K562 (cell line): ENCODE data around the gene LAPTM5. TPM values are rescaled to one million over a fixed set of nuclear protein-coding genes. Genes with fewer than 3 reads are reported as not detected.
A peak's percentile ranks its signal among the peaks of the same experiment; 100 is the strongest.

ENCODE experiments used
- BACH1 ChIP-seq: fragments of 200-800 bp; sonication (Bioruptor generic); IDR thresholded peaks from 2 replicates; pipeline ENCODE4 v1.6.1; 2016; ENCODE audit warnings: missing genetic modification characterization, missing compliant biosample characterization
- CBX3 ChIP-seq, 2 experiments: IDR thresholded peaks; 1 replicate in 1 of 2; 2 replicates in 1 of 2; pipeline ENCODE4 v1.6.1; 2012; ENCODE audit warnings: inconsistent platforms in 2 of 2, low read length in 2 of 2, borderline replicate concordance in 1 of 2, control low read depth in 1 of 2
- CBX8 ChIP-seq: fragments of 200-600 bp; sonication (generic); IDR thresholded peaks from 2 replicates; pipeline ENCODE4 v1.6.1; 2012; ENCODE audit warnings: borderline replicate concordance, mixed run types, low read depth, mild to moderate bottlenecking, moderate library complexity, mixed read lengths, low read length, control low read depth, inconsistent platforms; ENCODE audit not compliant: poor library complexity, severe bottlenecking; ENCODE audit errors: extremely low read depth
- E2F3 ChIP-seq: fragments of 250-450 bp; sonication (Bioruptor Pico); IDR thresholded peaks from 2 replicates; pipeline ENCODE4 v1.4.0; 2020; ENCODE audit warnings: mild to moderate bottlenecking
- HES1 ChIP-seq: fragments of 450-650 bp; IDR thresholded peaks from 2 replicates; pipeline ENCODE4 v1.6.1; 2016; ENCODE audit warnings: low read depth, mild to moderate bottlenecking, moderate library complexity
- HIVEP1 ChIP-seq: fragments of 250-450 bp; sonication (Bioruptor Pico); IDR thresholded peaks from 2 replicates; pipeline ENCODE4 v1.4.0; 2020; ENCODE audit warnings: mild to moderate bottlenecking
- LEF1 ChIP-seq: fragments of 450-650 bp; IDR thresholded peaks from 2 replicates; pipeline ENCODE4 v1.6.1; 2016; ENCODE audit warnings: mild to moderate bottlenecking
- MYBL2 ChIP-seq, 2 experiments: fragments of 450-650 bp in 1 of 2; sonication (generic) in 1 of 2; formaldehyde crosslinking in 1 of 2; IDR thresholded peaks; 2 replicates each; pipeline versions ENCODE4 v1.6.1 to v1.8.1; 2017 to 2022; ENCODE audit warnings: borderline replicate concordance in 1 of 2, inconsistent platforms in 1 of 2, low read depth in 1 of 2, mild to moderate bottlenecking in 1 of 2, missing genetic modification reagents in 1 of 2, moderate library complexity in 1 of 2
- NCOR1 ChIP-seq: fragments of 450-650 bp; IDR thresholded peaks from 2 replicates; pipeline ENCODE4 v1.6.1; 2016; ENCODE audit warnings: mild to moderate bottlenecking, moderate library complexity
- NFE2 ChIP-seq: IDR thresholded peaks from 2 replicates; pipeline ENCODE4 v1.6.1; 2014; ENCODE audit warnings: antibody characterized with exemption, low read depth
- NFE2L1 ChIP-seq: fragments of 450-650 bp; IDR thresholded peaks from 2 replicates; pipeline ENCODE4 v1.6.1; 2016; ENCODE audit warnings: missing genetic modification characterization, low read depth, mild to moderate bottlenecking, missing compliant biosample characterization, moderate library complexity, borderline replicate concordance
- PHB2 ChIP-seq: fragments of 450-650 bp; IDR thresholded peaks from 2 replicates; pipeline ENCODE4 v1.6.1; 2017; ENCODE audit warnings: low read depth
- POU5F1 ChIP-seq: fragments of 150-350 bp; IDR thresholded peaks from 2 replicates; pipeline ENCODE4 v1.6.1; 2014; ENCODE audit warnings: borderline replicate concordance, low read length, low read depth, mild to moderate bottlenecking; ENCODE audit not compliant: partially characterized antibody
- RNF219 ChIP-seq: fragments of 250-450 bp; sonication (Bioruptor Pico); IDR thresholded peaks from 2 replicates; pipeline ENCODE4 v1.5.0; 2022; ENCODE audit warnings: mild to moderate bottlenecking
- SMAD3 ChIP-seq: fragments of 450-650 bp; formaldehyde crosslinking; conservative IDR thresholded peaks from 2 replicates; pipeline ENCODE4 v1.4.0; 2020; ENCODE audit warnings: mild to moderate bottlenecking
- TEAD1 ChIP-seq, 2 experiments: fragments of 450-650 bp in 1 of 2; sonication (generic) in 1 of 2; formaldehyde crosslinking; IDR thresholded peaks; 2 replicates each; pipeline versions ENCODE4 v1.4.0 to v1.8.0; 2020 to 2022; ENCODE audit warnings: mild to moderate bottlenecking in 2 of 2, missing genetic modification reagents in 1 of 2
- TFAM ChIP-seq: fragments of 250-450 bp; sonication (Bioruptor Pico); conservative IDR thresholded peaks from 2 replicates; pipeline ENCODE4 v1.5.0; 2021; ENCODE audit warnings: mild to moderate bottlenecking, moderate library complexity
- ZBTB49 ChIP-seq: sonication (generic); formaldehyde crosslinking; IDR thresholded peaks from 2 replicates; pipeline ENCODE4 v1.8.0; 2022; ENCODE audit warnings: missing genetic modification reagents, mild to moderate bottlenecking, borderline replicate concordance
- ZNF184 ChIP-seq: sonication (generic); formaldehyde crosslinking; IDR thresholded peaks from 2 replicates; pipeline ENCODE4 v1.5.0; 2020; ENCODE audit warnings: missing genetic modification reagents
- ZNF431 ChIP-seq: sonication (generic); formaldehyde crosslinking; IDR thresholded peaks from 2 replicates; pipeline ENCODE4 v1.8.0; 2022; ENCODE audit warnings: mild to moderate bottlenecking, missing genetic modification reagents
- ZNF512 ChIP-seq: IDR thresholded peaks from 2 replicates; pipeline ENCODE4 v1.6.1; 2016; ENCODE audit warnings: missing genetic modification characterization, missing compliant biosample characterization
- polyA plus RNA-seq, 8 experiments: library from polyadenylated mRNA; depleted of rRNA in 4 of 8; stranded (reverse) in 5 of 8; unstranded in 3 of 8; fragments of >200 nt; fragmentation: Nextera tagmentation in 2 of 8; fragmentation: Illumina TruSeq in 1 of 8; extraction: Ambion mirVana in 2 of 8; extraction: Trizol in 1 of 8; gene quantifications; 2 replicates each; pipeline versions ENCODE4 v1.2.1 to v1.2.3, GENCODE V29; 2011 to 2014; ENCODE audit warnings: inconsistent platforms in 1 of 8, missing spikeins in 1 of 8
- total RNA-seq, 7 experiments: library from RNA; depleted of rRNA in 6 of 7; stranded (reverse); fragments of >200 nt in 6 of 7; fragmentation: Illumina TruSeq in 2 of 7; extraction: Trizol in 2 of 7; gene quantifications; 2 replicates each; pipeline versions ENCODE4 v1.2.1 to v1.2.3, GENCODE V29; 2011 to 2021; ENCODE audit warnings: low replicate concordance in 1 of 7

Gene LAPTM5
- total and polyA plus RNA-seq, 9 of the 15 experiments (the other 6 are each of a cell fraction or from before 2014, with no cell fraction given), result 2.4 to 47.3 (median 20.3) TPM

- TF ChIP-seq HIVEP1 (CRISPR knock-in tag), result no peak
- no peak for TF ChIP-seq RNF219
- TF ChIP-seq CBX8, result no peak
- no peak for TF ChIP-seq ZBTB49 (CRISPR knock-in tag)
- no peak for TF ChIP-seq PHB2
- no peak for TF ChIP-seq POU5F1
- no peak for TF ChIP-seq SMAD3 (CRISPR knock-in tag)
- no peak for TF ChIP-seq HES1
- no peak for TF ChIP-seq BACH1 (tag)
- no peak for TF ChIP-seq NCOR1
- no peak for TF ChIP-seq ZNF431 (CRISPR knock-in tag)
- no peak for TF ChIP-seq TFAM (CRISPR knock-in tag)
- no peak for TF ChIP-seq ZNF184
- TF ChIP-seq CBX3 (IDR thresholded peaks at IDR 0.05; ENCODE audit: borderline replicate concordance in 1 of 2, low read length in 2 of 2), result no peak
- TF ChIP-seq MYBL2 (IDR thresholded peaks at IDR 0.05; ENCODE audit: low read depth), result no peak
- no peak for TF ChIP-seq MYBL2 (CRISPR knock-in tag; IDR thresholded peaks at IDR 0.05; ENCODE audit: borderline replicate concordance)
- TF ChIP-seq NFE2, result no peak
- no peak for TF ChIP-seq NFE2L1 (tag)
- no peak for TF ChIP-seq E2F3 (CRISPR knock-in tag)
- TF ChIP-seq TEAD1 (CRISPR knock-in tag; IDR thresholded peaks at IDR 0.05), result 0 out of 4 replicates have a peak, but pooled peaks of 1 of the 2 experiments have one; percentile 23
- TF ChIP-seq LEF1, result no peak
- TF ChIP-seq ZNF512 (tag), result no peak
Measured at GRCh38 chr1:30741239-30741894, 16.2 kb downstream of the LAPTM5 start (continued).
